Stimulated activated CD4-positive, alpha-beta T cell treated with anti-CD3 and anti-CD28 coated beads, Interleukin-1b, Interleukin-23, amount 100 ng/mL, for 1 hour (primary cell): ENCODE data around the gene YLPM1.

Source experiments
- DNase-seq, 2 donors: peaks; one replicate each; pipeline ENCODE4 v3.0.0-alpha.2; 2020; ENCODE audit warnings: low read depth in 2 of 2

The YLPM1 gene

DNA sequence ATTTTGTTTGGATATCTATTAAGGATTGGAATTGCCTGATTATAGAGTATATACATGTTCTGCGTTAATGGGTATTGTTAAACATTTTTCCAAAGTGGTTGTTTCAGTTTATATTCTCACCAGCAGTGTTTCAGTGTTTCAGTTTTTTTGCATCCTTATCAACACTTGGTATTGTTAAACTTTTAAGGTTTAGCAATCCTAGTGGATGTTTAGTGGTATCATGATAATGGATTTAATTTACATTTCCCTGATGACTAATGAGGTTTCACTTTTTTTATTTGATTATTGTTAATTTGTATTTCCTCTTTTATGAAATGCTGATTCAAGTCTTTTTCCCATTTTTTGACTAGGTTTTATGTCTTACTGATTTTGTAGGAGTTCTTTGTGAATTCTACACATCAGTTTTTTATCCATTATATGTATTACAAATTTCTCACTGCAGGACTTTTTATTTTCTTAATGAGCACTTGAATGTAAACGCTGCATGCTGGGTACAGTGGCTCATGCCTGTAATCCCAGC lies 23.7 kb downstream of the YLPM1 start:
- DNase-seq: no peak

DNA sequence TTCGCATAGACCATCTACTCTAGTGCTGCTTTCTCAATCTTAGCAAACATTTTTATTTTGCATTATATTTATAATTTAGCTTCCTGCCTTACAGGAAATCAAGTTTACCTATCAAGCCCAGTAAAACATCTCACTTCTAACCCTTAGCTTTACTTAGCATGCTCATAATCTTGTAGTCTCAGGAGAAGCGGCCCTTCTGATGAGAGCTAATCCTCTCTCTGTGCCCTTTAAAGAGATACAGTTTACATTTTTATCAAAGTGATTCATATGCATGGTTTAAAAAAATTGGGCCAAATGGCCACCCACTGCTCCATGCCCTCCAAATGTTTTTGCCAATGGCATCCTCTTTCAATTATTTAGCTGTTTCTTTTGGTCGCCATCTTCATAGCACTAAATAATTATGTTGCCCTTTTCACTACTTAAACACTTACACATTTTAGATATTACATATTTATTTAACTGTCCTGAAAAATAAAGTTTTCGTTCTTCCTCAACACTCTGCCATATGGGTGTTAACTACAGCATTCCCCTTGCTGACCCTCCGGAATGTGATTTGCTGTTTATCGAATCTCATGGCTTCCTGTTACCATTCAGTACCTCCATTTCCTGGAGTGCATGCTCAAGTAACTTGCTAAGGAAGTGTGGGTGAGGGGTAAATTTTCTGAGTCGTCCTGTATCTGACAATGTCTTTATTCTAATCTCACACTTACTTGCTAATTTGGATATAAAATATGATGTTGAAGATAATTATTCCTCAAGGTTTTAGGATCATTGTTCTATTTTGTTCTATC lies 29.3 kb downstream of the YLPM1 start:
- no peak for DNase-seq

DNA sequence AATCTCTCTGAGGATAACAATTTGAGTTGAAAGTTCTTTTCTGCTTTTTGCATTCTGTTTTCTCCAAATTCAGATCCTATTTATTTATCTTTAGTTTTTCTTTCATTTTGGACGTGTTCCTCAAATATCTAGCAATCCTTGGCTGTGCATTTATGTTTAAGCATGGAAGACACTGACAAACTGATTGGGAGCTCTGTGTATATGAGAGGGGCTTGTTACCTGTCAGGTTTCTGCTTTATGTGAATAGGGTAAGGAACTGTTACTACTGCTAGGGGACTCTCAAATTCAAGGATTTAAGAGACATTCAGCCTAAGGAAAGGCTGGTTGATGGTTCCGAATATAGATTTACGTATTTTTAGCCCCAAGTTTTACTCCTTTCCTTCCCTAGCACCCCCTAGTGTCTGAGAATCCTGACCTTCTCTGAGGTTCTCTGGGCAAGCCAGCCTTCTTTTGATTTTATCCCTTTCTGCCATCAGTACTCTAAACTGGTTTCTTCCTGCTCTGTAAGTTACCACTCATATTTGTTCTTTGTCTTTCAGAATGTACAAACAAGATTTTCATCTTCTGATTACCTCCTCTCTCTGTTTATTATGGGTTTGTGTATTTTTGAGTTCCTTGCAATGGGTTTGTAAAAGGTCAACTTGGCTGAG lies 30.5 kb downstream of the YLPM1 start:
- DNase-seq: no peak

DNA sequence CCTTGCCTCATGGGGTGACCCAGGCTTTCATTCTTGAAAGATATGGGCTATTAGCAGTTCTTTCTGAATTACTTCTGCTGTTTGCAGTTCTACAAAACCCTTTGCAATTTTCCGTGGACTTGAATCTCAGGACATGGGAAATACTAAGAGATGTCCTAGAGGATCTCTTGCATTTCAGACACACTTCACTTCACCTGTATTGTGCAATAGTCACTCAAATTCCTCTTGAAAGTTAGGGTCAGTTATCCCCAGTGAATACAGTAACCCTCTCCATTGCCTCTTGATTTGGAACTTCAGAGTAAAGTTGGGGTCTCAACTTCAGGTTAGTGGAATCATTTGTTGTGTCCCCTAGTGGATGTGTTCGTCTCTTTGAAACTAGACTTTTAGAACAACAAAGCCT lies 31.8 kb downstream of the YLPM1 start:
- no peak for DNase-seq

DNA sequence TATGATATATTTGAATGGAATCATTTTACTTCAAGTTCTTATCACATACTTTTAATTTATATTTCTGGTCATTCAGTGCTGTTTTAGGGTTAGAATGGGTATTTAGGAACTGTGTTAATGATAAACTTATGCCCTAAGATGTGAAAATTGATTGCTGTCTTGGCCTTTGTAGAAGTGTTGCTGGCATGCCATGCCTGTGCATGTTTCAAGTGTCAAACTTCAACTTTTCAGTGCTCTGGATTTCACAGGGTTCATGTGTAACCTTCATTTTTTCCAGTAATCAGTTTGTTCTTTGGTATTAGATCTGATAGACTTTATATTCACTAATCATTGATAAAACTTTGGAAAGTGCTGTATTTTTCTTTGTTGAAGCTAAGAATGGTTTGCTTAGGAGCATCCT lies 36.6 kb downstream of the YLPM1 start:
- DNase-seq: no peak

DNA sequence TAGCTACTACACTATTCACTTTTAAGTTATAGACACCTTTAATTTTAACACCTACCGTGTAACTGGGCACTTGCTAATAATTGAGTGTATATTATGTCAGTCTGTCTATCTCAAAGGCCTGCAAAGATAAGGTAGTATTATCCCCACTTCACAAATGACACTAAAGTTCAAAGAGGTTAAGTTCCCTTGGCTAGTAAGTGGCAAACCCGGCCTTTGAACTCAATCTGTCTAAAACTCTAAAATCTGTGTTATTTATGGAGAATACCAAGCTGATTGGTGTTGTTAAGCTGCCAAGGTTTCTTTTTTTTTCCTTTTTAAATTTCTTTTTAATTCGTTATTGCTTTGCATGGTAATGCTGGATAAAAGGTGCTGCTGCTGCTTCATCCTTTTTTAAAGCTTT lies 37.7 kb downstream of the YLPM1 start:
- DNase-seq: no peak

DNA sequence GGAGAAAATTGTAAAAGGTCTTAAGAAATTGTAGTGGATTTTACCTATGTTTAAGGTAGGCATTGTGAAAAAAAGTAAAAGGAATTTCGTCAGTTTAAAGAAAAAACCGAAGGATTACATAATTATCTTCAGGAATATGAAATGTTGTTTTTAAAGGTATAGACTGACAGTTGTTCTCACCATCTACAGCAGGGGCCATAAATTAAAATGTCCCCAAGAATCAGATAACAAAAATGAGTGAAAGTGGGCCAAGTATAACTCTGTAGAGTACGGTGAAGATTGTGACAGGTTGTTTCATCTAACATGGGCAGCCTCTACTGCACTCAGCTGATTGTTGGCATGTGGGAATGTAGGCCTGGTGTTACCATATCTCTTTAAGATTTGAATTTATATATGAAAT lies 38.3 kb downstream of the YLPM1 start:
- DNase-seq: no peak

DNA sequence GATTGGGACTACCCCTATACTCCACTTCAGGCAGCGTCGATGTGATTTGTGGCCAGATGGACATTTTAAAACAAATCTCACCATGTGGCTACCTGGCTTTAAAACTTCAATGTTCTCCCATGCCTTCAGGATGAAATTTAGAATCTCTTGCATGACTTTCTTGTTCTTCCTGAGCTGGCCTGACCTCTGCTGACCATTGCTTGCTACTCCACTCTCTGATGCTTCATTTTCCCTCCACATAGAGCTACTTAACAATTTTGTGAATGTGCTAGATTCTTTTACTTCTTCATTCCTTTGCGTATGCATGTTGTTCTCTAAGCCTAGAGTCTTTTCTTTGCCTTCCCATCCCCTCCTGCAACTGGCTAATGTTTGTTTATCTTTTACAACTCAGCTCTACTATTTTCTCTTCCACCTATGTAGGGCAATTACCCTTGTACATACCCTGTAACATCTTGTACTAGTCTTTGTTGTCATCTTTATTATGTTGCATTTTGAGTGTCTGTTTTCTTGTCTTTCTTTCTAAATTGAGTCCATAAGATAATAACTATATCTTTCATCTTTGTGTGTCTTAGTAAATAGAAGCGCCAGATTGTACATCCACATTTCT lies 41.2 kb downstream of the YLPM1 start:
- DNase-seq: no peak

DNA sequence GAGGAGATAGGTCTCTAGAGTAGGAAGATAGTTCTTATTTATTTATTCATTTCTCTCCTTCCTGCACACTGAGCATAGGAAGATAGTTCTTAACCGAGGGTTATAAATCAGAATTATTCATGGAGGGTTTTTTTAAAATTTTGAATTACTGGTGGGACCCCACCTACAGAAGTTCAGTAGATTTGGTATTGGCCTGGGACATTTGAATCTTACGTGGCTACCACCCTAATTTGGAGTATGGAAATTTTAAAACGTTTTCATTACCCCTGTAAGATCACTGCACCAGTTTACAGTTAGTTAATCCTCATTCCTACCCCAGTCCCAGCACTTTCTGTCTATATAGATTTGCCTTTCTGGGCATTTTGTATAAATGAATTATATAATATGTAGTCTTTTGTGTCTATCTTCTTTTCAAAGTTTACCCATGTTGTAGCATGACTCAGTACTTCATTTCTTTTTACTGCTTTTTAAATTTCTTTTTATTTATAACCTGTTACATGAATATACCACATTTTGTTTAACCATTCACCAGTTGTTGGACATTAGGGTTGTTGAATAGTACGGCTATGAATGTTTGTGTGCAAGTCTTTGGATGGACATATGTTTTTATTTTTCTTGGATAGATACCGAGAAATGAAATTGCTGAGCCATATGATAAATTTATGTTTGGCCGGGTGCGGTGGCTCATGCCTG lies 44.9 kb downstream of the YLPM1 start:
- no peak for DNase-seq

DNA sequence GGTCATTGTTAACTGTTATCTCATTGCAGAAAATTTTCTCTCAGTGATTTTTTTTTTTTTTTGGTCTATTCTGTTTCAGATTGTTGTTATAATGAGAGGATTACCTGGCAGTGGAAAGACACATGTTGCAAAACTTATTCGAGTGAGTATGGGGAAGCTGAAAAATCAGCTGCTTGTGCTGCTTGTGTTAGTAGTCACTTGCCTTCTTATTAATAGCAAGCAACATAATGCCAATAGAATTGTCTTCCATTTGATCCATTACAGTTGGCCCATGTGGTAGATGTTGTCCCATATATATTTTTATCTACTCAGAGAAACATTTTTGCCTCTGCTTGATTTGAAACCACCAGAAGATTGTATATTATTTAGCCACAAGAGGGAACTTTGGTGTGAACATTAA lies 53.0 kb downstream of the YLPM1 start:
- DNase-seq: no peak

DNA sequence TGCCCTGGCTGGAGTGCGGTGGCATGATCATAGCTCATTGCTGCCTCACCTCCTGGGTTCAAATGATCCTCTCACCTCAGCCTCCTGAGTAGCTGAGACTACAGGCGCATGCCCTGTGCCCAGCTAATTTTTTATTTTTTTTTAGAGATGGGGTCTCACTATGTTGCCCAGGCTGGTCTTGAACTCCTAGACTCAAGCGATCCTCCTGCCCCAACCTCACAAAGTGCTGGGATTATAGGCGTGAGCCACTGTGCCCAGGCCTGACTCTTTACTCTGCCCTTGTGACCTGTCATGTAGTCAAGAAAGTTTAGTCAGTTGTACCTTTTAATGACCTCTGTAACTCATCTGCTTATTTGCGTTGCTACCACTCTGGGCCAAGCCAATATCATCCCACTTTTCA lies 57.2 kb downstream of the YLPM1 start:
- DNase-seq: no peak

DNA sequence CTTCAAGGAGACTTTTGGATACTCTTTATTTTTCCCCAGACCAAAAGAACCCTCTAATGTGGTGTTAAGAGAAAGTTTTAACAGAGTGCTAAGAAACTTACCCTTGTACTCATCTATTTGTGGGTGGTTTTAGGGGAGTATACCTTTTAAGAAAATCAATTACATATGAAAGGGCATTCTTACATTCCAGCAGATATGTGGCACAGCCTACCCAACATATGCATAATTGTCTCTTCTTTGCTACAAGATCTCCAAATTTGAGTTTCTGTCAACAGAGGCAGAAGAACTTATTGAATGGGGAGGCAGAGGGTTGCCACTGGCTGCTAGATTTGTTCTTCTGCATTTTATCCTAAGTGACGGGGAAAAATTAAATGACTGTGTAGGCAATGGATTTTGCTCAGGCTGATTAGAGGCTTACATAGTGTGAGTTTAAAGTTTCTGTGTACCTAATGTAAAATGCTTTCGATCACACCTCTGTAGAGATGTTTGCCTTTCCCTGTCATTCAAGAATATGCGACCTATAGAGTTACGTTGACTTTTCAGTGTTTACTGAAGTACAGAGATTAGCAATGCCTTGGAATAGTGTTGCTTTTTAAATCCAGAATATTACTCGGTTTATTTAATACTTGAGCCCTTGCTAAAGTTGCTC lies 58.3 kb downstream of the YLPM1 start:
- DNase-seq: no peak

DNA sequence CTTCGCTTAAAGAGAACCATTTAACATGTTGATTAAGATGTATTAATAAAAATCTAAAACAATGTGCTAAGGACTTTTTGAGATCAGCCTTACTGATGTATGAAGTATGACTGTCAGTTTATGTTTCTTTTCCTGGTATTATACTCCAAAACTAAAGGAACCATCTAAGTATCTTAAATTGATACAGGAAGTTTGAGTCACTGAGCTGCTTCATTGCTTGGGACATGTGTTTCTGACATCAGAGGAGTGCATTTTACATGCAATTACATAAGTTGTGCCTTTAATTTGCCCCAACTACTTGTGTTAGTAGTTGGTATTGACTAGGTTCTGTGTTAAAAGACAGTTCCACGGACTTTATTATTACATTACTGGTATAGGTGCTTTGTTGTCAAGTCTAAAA lies 61.9 kb downstream of the YLPM1 start:
- no peak for DNase-seq

DNA sequence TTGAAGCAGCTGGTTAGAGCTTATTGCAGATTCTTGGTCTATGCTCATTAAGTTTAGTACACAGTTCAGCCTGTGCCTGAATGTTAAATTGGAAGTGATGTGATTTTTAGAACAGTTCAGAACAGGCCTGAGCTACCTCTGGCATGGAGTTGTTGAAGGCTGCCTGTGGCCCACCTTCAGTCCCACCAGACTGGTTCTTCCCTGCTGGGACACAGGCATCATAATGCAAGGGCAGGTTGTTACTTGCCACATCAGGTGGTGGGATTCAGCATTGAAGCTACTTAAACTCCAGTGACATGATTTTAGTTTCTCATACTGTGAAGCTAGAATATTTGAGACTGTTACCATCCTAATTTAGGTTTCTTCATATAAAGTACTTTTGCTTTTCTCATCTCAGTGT lies 63.5 kb downstream of the YLPM1 start:
- no peak for DNase-seq

DNA sequence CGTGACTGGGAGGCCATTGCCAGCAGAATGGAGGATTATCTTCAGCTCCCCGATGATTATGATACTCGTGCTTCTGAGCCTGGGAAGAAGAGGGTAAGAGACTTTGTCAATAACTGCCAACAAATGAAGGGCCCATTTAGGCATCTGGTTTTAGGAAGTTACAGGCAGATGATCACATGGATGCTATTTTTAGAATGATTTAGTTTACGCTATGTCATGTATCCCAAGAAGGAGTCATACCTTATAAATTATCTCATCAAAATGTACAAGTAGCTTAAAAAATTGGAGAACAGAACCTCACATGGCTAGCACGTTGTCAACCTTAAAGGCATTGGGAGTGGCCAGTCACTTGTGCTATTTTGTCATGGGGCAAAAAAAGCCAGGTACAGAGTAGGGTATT lies 66.1 kb downstream of the YLPM1 start:
- no peak for DNase-seq

DNA sequence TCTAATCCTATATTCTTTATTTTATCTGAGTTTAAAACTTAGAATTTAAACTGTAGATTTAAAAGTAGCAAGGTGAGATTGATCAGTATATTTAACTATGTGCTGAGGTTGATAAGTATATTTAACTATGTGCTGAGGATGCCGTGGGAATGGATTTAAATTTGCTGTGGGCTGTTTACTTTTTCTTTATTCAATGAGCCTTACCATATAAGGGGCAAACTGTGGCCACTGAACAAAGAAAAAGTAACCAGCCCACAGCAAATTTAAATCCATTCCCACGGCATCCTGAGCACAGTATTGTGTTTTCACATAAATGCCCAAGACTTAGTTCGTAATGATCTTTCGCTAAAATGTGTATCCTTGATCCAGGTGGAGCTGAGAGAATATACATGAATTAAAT lies 69.7 kb downstream of the YLPM1 start:
- no peak for DNase-seq

DNA sequence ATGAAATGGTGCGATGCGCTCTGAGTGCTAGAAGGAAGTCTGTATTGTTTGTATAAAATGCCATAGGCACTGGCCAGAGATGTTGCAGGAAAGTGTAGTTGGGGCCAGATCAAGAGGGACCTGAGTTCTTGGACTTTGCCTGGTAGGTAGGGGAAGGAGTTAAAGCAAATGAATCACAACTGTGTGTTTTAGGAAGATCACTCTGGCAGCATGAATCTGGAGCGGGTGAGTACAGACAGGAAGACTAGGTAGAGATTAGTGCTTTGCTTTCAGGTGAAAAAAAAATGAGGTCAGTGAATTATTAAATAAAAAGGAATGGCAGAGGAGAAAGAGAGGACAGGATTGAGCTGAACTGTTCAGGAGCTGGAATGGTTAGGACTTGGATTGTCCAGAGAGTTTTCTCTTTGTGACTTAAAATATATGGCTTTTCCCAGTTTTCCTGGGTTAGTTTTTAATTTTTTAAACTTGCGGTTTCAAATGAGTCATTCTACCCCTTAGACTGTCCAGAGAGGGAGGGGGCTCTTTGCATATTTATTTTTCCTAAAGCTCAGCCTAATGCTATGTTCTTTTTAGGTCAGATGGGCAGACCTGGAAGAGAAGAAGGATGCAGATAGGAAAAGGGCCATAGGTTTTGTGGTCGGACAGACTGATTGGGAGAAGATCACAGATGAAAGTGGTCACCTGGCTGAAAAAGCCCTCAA lies 71.7 kb downstream of the YLPM1 start:
- no peak for DNase-seq

DNA sequence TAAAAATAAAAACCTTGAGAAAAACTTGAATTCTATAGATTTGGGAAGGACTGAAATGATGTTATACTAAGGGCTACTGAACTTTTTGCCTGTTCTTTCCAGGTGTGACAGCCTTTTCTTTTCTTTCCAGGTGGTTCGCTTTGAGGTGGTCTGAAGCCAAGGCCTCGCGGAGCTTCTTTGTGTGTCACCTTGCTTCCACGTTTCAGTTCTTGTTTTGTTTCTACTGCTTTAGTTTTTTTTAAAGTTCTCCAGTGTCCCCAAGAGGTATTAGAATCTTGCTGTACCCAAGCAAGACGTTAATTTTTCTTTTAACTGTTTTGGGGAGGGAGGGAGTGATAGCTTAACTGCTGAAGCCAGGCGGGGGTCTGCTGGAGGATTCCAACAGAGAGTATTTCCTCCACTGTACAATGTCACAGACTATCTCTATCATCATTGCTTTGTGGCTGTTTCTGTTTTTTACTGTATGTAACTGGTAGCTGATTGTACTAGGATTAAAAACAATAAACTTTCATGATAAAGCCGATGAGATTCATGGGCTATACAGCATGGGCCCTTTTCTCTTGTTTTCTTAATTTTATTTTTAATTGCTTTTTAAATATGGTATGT lies 72.6 kb downstream of the YLPM1 start:
- DNase-seq: no peak

DNA sequence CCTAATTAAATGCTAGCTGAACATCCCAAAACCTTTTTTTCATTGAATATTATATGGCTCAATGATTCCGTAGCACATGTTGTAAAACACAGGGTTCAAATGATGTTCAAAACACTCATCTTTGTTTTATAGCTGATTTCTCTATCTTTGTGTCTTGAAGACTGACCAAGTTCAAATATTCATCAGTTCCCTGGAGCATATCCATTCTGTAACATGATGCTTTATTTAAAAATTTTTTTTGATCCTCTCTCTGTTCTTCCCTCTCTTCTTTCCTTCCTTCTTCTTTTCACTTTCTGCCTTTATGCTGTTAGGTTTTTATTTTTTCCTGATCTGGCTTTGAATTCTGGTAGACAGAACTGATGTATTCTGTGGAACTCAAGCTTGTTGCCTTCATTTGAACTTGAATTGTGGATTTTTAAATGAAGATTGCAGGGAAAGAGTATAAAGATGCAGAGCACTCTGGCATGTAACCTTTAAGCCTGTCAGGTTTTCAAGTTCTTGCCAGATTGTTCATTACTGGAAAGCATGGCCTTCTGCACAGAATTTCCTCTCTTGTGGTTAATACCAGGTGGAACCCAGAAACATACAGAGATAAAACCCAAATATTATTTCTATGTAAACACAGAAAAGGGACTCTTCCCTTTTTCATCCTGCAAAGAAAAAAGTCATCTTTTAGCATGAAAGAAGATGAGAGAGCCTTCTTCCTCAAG lies 73.3 kb downstream of the YLPM1 start:
- DNase-seq: no peak

DNA sequence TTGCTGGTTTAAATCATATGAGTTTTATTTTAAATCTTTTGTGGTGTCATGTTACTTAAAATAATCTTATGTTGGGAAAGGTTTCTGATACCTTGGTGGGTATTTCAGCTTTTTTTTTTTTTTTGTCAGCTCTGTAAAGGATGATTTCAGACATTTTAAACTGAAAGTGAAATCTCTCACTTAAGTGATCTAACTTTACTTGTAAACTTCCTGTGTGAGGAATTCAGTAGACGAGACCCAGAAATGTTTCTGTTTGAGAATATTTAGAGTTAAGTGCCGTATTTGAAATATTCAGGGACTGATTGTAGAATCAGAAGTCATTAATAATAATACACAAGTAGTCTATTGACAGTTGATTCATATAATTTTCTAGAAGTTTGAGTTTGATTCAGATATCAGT lies 75.0 kb downstream of the YLPM1 start:
- DNase-seq: no peak
